Fibroblast of peridontal ligament (primary cell): ENCODE measurements around the gene SYNPO2.

ENCODE experiments used
- DNase-seq: peaks from one replicate; pipeline ENCODE4 v3.0.0-alpha.2; 2010; ENCODE audit errors: extremely low read depth

Gene SYNPO2

DNA sequence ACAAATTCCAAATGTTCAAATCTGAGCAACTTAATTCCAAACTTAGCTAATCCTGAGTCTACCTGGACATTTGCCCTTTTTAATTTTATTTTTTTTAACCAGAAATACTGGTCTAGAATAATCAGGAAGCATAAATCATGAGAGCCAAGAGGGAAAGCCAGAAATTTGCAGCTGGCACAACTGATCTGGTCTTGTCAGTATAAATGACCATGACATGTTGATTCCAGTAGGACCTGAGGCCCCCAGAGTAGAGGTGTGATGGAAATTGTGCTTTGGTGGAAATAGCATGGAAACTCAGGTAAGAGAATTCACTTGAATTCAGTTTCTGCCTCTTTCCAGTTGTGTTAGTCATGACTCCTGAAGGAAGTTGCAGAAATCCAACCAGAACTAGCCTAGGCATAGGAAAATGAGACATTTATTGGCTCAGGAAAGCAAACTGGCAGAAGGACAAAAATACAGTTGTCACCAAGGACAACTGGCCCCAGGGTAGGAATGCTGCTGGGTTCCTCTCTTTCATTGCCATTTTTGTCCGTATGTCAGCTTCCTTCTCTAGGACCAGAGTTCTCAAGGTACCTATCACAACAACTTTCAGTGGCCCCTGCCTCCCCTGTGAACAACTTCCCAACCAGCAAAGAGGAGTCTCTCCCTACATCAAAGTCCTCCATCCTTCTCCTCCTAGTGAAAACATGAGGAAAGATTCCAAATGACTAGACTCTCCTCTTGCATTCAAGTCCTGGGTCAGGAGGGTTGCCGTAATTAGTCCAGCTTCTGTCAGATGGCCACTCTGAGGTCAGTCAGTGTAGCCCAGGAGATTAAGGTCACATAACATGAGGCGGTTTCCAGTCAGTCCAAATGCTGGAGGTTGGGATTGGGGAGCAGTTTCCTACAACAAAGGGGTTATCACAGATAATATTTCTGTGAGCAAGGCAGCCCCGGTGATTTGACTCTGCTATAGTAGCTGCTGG is 217.7 kb downstream of the SYNPO2 start:
- no peak for DNase-seq

DNA sequence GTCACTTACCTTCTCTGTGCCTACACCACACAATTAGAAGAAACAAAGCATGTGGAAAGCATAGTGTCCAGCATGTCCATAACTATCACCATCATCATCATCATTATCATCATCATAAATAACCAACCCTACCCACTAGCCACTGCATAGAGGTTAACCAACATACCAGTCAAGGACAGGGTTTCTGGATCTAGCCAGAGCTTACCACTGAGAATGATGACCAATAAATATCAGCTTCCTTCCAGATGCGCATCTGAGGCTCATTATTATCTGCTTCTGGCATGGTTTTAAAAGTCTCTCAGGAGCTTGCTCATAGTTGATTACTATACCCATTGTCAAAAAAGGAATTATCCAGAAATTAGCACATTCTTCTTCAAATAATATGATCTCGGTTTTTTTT is 221.5 kb downstream of the SYNPO2 start:
- no peak for DNase-seq
